DOHH2 (cell line): Measurements from ENCODE around the gene CLPX.
"Not testable (repeated sequence)": the region's sequence is repeated elsewhere in the genome, so short reads cannot be mapped to it uniquely, and the experiment has no call there.

ENCODE experiments used
- CTCF ChIP-seq: fragments of 200-600 bp; sonication (generic); IDR thresholded peaks from one replicate; pipeline ENCODE4 v1.5.1; 2014; ENCODE audit warnings: antibody characterized with exemption, mild to moderate bottlenecking, low read depth, low read length; ENCODE audit not compliant: poor library complexity, severe bottlenecking
- EZH2phosphoT487 ChIP-seq: fragments of 200-600 bp; sonication (generic); IDR thresholded peaks from 2 replicates; pipeline ENCODE4 v1.6.1; 2017; ENCODE audit warnings: borderline replicate concordance, mild to moderate bottlenecking, antibody characterized with exemption, low read length, moderate library complexity, mixed read lengths

GRCh38 chr15:65137089-65137488 lies 48.1 kb downstream of the CLPX start:
- TF ChIP-seq CTCF, EZH2phosphoT487: not testable (repeated sequence)
